NK-92 (cell line): ENCODE measurements around the gene ATP2C2.

ENCODE experiments used
- DNase-seq: peaks from one replicate; lab custom pipeline; 2025; ENCODE audit not compliant: unreplicated experiment; lab: John Stamatoyannopoulos, UW

The ATP2C2 gene

DNA sequence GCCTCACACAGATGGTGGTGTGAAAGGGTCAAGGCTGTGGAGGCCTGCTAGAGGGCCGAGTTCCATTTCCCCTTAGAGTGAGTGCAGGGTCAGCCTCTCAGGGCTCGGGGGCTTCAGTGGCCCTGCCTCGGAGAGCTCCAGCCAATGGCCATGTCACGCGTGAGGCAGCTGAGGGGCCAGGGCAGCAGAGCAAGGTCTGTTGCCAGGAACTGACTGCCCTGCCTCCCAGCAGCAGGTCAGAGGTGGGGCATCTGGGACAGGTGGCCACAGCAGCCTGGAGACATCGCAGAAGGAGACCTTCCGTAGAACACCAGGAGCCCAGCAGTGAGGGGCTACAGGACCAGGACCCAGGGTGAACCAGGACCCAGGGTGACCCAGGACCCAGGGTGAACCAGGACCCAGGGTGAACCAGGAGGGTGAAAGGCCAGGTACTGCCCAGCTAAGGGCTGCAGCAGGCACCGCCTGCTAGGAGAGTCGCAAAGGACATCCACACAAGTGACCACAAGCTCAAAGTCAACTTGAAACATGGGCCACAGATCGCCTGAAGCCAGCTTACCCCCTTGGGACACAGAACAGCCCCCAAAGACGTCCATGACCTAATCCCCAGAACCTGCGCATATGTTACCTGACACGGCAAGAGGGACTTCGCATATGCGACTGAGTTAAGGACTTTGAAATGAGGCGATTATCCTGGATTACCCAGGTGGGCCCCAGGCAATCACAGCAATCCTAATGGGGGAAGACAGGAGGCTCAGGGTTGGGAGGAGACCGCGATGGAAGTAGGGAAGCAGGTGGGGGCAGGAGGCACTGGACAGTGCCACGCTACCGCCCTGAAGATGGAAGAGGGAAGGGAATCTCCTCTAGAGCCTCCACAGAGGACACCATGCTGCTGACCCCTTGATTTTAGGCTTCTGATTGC is 141.0 kb downstream of the ATP2C2 start:
- DNase-seq, result no peak

GRCh38 chr16:84511180-84511800 is 143.0 kb downstream of the ATP2C2 start:
- no peak for DNase-seq

DNA sequence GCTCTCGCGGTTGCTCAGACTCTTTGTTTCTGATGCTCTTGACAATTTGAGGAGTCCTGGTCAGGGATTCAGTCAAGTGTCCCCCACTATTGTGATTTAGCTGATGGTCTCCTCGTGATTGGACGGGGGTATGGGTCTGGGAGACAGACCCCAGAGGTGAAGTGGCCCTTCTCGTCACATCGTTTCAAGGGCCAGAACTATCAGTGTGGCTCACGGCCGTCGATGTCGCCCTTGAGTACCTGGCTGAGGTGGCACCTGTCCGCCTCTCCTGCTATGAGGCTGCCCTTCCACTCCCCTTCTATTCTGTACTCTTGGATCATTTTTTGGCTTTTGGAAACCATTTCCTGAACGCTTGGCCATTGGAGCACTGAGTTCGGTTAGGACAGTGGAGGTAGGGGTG is 143.5 kb downstream of the ATP2C2 start:
- DNase-seq, result no peak

DNA sequence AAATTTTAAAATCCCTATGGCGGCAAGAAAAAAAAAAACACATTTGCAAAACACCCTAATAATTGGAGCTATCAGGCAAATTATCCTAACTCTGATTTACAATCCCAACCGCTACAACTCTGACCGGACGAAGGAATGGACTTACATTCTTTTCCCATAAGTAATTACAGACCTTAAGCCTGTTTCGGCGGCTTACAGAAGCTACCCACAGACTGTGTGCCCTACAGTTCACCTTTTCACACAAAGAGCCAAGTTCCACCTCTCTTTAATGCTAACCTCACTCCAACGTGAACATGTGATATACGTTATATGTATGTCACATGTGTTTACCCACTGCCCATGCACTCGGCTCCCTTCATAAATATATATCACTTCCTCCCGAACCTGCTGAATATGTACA is 144.8 kb downstream of the ATP2C2 start:
- DNase-seq, result no peak

GRCh38 chr16:84513666-84514065 is 145.3 kb downstream of the ATP2C2 start:
- no peak for DNase-seq
